OCI-LY1 (cell line): ENCODE results near the gene CYREN.

Experiments used
- H2AFZ ChIP-seq: fragments of 200-600 bp; sonication (generic), shearing (Covaris generic); 2 replicates; pipeline ENCODE4 v1.6.0; 2014; ENCODE audit warnings: antibody characterized with exemption, mild to moderate bottlenecking, low read length
- H3F3A ChIP-seq: fragments of 200-600 bp; sonication (generic), shearing (Covaris generic); 2 replicates; pipeline ENCODE4 v1.6.0; 2014; ENCODE audit warnings: mild to moderate bottlenecking, antibody characterized with exemption, low read length, moderate library complexity; ENCODE audit not compliant: insufficient read depth
- H3K27ac ChIP-seq: fragments of 200-600 bp; sonication (generic); 2 replicates; pipeline ENCODE4 v1.5.1; 2014; ENCODE audit warnings: low read length, mixed run types, mild to moderate bottlenecking, low read depth; ENCODE audit not compliant: poor library complexity, severe bottlenecking
- H3K27me3 ChIP-seq: fragments of 200-600 bp; sonication (generic); 2 replicates; pipeline ENCODE4 v1.6.0; 2014; ENCODE audit warnings: antibody characterized with exemption, mild to moderate bottlenecking, low read length, moderate library complexity; ENCODE audit not compliant: insufficient read depth
- H3K36me3 ChIP-seq: fragments of 200-600 bp; sonication (generic); 2 replicates; pipeline ENCODE4 v1.6.1; 2014; ENCODE audit warnings: mild to moderate bottlenecking, antibody characterized with exemption, low read length, moderate library complexity, mixed read lengths; ENCODE audit not compliant: insufficient read depth
- H3K4me1 ChIP-seq: fragments of 200-600 bp; sonication (generic); 2 replicates; pipeline ENCODE4 v1.5.1; 2014; ENCODE audit warnings: mild to moderate bottlenecking, low read length, moderate library complexity; ENCODE audit not compliant: insufficient read depth, severe bottlenecking
- H3K4me2 ChIP-seq: fragments of 200-600 bp; sonication (generic), shearing (Covaris generic); 2 replicates; pipeline ENCODE4 v1.6.1; 2014; ENCODE audit warnings: low read length
- H3K4me3 ChIP-seq: fragments of 200-600 bp; sonication (generic); 2 replicates; pipeline ENCODE4 v1.5.1; 2014; ENCODE audit warnings: low read length, low read depth, mild to moderate bottlenecking, mixed read lengths; ENCODE audit not compliant: poor library complexity, severe bottlenecking
- H3K79me2 ChIP-seq: fragments of 200-600 bp; shearing (Covaris generic); 2 replicates; pipeline ENCODE4 v1.6.1; 2016; ENCODE audit warnings: mixed run types, low read length, mixed read lengths; ENCODE audit not compliant: insufficient read depth
- H3K9ac ChIP-seq: fragments of 200-600 bp; sonication (generic), shearing (Covaris generic); 2 replicates; pipeline ENCODE4 v1.6.1; 2014; ENCODE audit warnings: mild to moderate bottlenecking, low read length, mixed read lengths
- H3K9me2 ChIP-seq: fragments of 200-600 bp; sonication (generic), shearing (Covaris generic); 2 replicates; pipeline ENCODE4 v1.6.1; 2014; ENCODE audit warnings: low read depth, mild to moderate bottlenecking, low read length, mixed read lengths
- H3K9me3 ChIP-seq: fragments of 200-600 bp; shearing (Covaris generic); 2 replicates; pipeline ENCODE4 v1.6.1; 2014; ENCODE audit warnings: low read length, mixed read lengths
- H4K20me1 ChIP-seq: fragments of 200-600 bp; sonication (generic), shearing (Covaris generic); 2 replicates; pipeline ENCODE4 v1.6.0; 2016; ENCODE audit warnings: mild to moderate bottlenecking, low read length; ENCODE audit not compliant: insufficient read depth
- EZH2 ChIP-seq: fragments of 200-600 bp; sonication (generic), shearing (Covaris generic); IDR thresholded peaks from 2 replicates; pipeline ENCODE4 v1.8.0; 2017; ENCODE audit warnings: borderline replicate concordance, mixed run types, mild to moderate bottlenecking, antibody characterized with exemption, low read length, moderate library complexity, mixed read lengths
- TF ChIP-seq, protein P1 (sequence below): fragments of 200-600 bp; sonication (generic), shearing (Covaris generic); IDR thresholded peaks from 2 replicates; pipeline ENCODE4 v1.5.1; 2017; ENCODE audit warnings: mild to moderate bottlenecking, antibody characterized with exemption, low read length, moderate library complexity, mixed read lengths

The CYREN gene

DNA sequence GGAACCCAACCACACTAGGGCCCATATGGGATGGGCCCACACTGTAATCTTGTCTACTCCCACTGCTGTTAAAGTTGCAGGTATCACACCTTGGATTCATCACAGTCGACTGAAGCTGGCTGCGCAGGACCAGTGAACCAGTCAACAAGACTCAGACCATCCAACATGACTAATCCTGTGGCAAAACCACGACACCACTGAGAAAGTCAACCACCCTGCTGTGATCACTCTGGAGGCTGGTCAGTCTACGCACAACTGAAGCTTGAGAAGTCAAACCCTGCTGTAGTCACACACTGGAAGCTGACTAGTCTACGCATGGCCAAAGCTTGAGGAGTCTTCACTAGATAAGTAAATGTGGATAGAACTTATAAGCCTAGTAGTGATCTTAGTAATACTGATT is 9.6 kb upstream of the CYREN start:
- H4K20me1 ChIP-seq = no peaks in the 10 kb centered on the region
- no peak for TF ChIP-seq EZH2
- TF ChIP-seq, protein P1, sequence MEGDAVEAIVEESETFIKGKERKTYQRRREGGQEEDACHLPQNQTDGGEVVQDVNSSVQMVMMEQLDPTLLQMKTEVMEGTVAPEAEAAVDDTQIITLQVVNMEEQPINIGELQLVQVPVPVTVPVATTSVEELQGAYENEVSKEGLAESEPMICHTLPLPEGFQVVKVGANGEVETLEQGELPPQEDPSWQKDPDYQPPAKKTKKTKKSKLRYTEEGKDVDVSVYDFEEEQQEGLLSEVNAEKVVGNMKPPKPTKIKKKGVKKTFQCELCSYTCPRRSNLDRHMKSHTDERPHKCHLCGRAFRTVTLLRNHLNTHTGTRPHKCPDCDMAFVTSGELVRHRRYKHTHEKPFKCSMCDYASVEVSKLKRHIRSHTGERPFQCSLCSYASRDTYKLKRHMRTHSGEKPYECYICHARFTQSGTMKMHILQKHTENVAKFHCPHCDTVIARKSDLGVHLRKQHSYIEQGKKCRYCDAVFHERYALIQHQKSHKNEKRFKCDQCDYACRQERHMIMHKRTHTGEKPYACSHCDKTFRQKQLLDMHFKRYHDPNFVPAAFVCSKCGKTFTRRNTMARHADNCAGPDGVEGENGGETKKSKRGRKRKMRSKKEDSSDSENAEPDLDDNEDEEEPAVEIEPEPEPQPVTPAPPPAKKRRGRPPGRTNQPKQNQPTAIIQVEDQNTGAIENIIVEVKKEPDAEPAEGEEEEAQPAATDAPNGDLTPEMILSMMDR = no peak

DNA sequence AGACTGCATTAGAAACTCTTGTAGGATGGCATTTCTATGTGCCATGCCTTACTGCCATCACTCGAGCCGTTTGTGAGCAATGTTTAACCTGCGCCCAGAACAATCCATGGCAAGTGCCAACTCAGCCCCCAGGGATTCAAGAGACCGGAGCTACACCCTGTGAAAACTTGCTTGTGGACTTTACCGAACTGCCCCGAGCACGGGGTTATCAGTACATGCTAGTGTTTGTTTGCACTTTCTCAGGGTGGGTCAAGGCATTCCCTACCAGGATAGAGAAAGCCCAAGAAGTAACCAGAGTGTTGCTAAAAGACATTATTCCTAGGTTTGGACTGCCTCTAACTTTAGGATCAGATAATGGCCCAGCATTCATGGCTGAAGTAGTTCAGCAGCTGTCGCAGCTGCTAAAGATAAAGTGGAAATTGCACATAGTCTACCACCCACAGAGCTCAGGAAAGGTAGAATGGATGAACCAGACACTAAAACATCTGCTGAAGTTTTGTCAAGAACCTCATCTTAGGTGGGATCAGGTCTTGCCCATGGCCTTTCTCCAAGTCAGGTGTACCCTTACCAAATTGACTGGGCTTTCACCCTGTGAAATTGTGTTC is 8.9 kb upstream of the CYREN start:
- H3K36me3 ChIP-seq = peaks cover 34% of the 10 kb centered on the region
- H2AFZ ChIP-seq = no peak overlapping the region
- no peaks in the 10 kb centered on the region for H3K27me3 ChIP-seq
- H4K20me1 ChIP-seq = no peaks in the 10 kb centered on the region
- no peak overlapping the region for H3K4me3 ChIP-seq
- no peak for TF ChIP-seq EZH2
- TF ChIP-seq, protein P1 = no peak
- H3K27ac ChIP-seq = no peak overlapping the region
- no peak overlapping the region for H3K9ac ChIP-seq
- no peaks in the 10 kb centered on the region for H3K9me2 ChIP-seq
- no peaks in the 10 kb centered on the region for H3K4me1 ChIP-seq
- H3K9me3 ChIP-seq = peaks cover 11% of the 10 kb centered on the region
- no peak overlapping the region for H3K4me2 ChIP-seq
- H3F3A ChIP-seq = no peaks in the 10 kb centered on the region
- no peaks in the 10 kb centered on the region for H3K79me2 ChIP-seq

More for the DNA sequence above, 9.6 kb upstream of the CYREN start:
- no peak overlapping the region for H3K27ac ChIP-seq
- H2AFZ ChIP-seq = no peak overlapping the region
- no peak overlapping the region for H3K4me3 ChIP-seq
- H3K4me1 ChIP-seq = no peaks in the 10 kb centered on the region
- H3K9me2 ChIP-seq = no peaks in the 10 kb centered on the region
- H3K36me3 ChIP-seq = peaks cover 41% of the 10 kb centered on the region
- peaks cover 11% of the 10 kb centered on the region for H3K9me3 ChIP-seq
- H3K79me2 ChIP-seq = no peaks in the 10 kb centered on the region
- no peaks in the 10 kb centered on the region for H3K27me3 ChIP-seq
- H3K4me2 ChIP-seq = no peak overlapping the region
- no peaks in the 10 kb centered on the region for H3F3A ChIP-seq
- H3K9ac ChIP-seq = no peak overlapping the region

DNA sequence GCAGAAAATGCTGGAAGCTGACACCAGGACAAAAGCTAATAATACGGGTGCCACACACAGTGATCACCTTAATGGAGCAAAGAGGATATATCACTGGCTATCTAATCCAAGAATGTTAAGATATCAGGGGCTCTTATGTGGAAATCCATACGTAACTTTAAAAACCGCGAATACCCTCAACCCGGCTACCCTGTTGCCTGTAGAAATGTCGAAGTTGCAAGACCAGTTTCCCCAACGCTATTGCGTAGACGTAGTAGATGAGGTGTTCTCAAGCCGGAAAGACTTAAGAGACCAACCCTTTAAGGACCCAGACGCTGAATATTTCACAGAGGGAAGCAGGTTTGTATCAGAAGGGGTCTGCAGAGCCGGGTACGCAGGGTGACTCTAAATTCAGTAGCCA is 7.9 kb upstream of the CYREN start:
- H3K9me3 ChIP-seq = peaks cover 11% of the 10 kb centered on the region
- H4K20me1 ChIP-seq = no peaks in the 10 kb centered on the region
- no peak overlapping the region for H3K4me3 ChIP-seq
- H3K79me2 ChIP-seq = no peaks in the 10 kb centered on the region
- H3K36me3 ChIP-seq = peaks cover 25% of the 10 kb centered on the region
- no peaks in the 10 kb centered on the region for H3F3A ChIP-seq
- H2AFZ ChIP-seq = no peak overlapping the region
- no peak overlapping the region for H3K9ac ChIP-seq
- no peaks in the 10 kb centered on the region for H3K4me1 ChIP-seq
- TF ChIP-seq, protein P1 = no peak
- no peak for TF ChIP-seq EZH2
- no peaks in the 10 kb centered on the region for H3K27me3 ChIP-seq
- no peaks in the 10 kb centered on the region for H3K9me2 ChIP-seq
- H3K27ac ChIP-seq = no peak overlapping the region
- no peak overlapping the region for H3K4me2 ChIP-seq
